IPS-20b (cell line): ENCODE measurements around the gene CC2D1A.
A peak's percentile ranks its signal among the peaks of the same experiment; 100 is the strongest.

ENCODE experiments used
- H3K27ac ChIP-seq: one replicate; pipeline ENCODE4 v1.5.1; 2013; ENCODE audit warnings: low read length
- H3K27me3 ChIP-seq: 2 replicates; pipeline ENCODE4 v1.6.1; 2013; ENCODE audit warnings: mild to moderate bottlenecking, low read length, inconsistent platforms; ENCODE audit not compliant: insufficient read depth
- H3K36me3 ChIP-seq: 2 replicates; pipeline ENCODE4 v1.6.1; 2013; ENCODE audit warnings: low read depth, mild to moderate bottlenecking, inconsistent platforms, low read length, moderate library complexity; ENCODE audit not compliant: insufficient read depth
- H3K4me1 ChIP-seq: 2 replicates; pipeline ENCODE4 v1.6.1; 2013; ENCODE audit warnings: mild to moderate bottlenecking, control low read depth, inconsistent platforms, low read length, moderate library complexity; ENCODE audit not compliant: insufficient read depth
- H3K4me3 ChIP-seq: 2 replicates; pipeline ENCODE4 v1.5.1; 2013; ENCODE audit warnings: mild to moderate bottlenecking, low read length, inconsistent platforms
- H3K9ac ChIP-seq: 2 replicates; pipeline ENCODE4 v1.6.1; 2013; ENCODE audit warnings: low read depth, mild to moderate bottlenecking, inconsistent platforms, low read length, moderate library complexity
- H3K9me3 ChIP-seq: 2 replicates; pipeline ENCODE4 v1.6.1; 2013; ENCODE audit warnings: mild to moderate bottlenecking, low read depth, low read length, inconsistent platforms; ENCODE audit not compliant: insufficient read depth

The CC2D1A gene

DNA sequence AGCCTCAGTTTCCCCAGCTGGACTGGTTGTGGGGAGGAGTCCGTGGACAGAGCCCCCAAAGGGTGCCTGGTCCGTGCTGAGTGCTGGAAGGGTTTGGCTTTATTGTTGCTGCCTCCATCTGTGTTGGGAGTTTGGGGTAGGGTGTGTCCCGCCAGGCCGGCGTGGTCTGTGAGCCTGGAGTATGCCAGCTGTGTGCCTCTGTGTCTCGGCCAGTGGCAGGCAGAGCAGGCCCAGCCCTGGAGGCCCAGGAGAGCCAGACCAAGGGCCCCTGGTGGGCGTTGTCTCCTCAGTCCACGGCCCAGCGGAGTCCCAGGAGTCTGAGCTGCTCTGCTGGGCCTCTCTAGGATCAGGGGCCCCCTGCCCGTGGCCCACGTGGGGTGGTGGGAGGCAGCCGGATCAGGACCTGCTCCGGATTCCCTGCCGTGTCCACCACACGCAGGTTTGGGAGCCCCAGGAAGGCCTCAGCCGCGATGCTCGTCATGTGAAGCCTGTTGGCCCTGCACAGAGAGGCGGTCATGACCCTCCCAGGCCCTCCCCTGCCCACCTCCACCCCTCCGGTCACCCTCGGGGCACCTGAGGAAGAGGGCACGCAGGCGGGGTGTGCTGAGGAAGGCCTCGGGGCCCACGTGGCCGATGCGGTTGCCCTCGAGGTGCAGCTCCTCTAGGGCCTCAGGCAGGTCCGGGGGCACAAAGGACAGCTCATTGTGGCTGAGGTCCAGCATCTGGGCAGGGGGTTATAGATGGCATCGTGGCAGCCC is 25.6 kb downstream of the CC2D1A start:
- H3K36me3 ChIP-seq: peaks cover 19% of the 10 kb centered on the region
- no peak overlapping the region for H3K27ac ChIP-seq
- no peaks in the 10 kb centered on the region for H3K9me3 ChIP-seq
- H3K27me3 ChIP-seq: no peaks in the 10 kb centered on the region
- H3K9ac ChIP-seq: no peak overlapping the region
- H3K4me1 ChIP-seq: peaks cover 3% of the 10 kb centered on the region; the same call in 1 of the 2 replicates
- no peak overlapping the region for H3K4me3 ChIP-seq

DNA sequence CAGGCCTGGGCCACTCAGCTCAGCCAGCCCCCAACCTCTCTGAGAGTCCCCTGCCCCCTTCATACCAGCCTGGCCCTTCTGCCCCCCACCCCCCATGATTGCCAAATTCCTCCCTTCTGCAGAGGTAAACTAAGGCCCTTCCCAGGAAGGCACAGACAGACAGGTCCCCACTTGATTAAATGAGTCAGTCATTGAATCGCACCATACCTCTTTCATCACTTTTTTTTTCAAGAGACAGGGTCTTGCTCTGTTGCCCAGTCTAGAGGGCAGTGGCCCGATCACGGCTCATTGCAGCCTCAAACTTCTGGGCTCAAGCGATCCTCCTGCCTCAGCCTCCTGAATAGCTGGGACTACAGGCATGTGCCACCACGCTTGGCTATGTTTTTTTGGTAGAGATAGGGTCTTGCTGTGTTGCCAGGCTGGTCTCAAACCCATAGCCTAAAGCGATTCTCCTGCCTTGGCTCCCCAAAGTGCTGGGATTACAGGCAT is 26.2 kb downstream of the CC2D1A start:
- peaks cover 13% of the 10 kb centered on the region for H3K36me3 ChIP-seq
- H3K9me3 ChIP-seq: no peaks in the 10 kb centered on the region
- H3K27ac ChIP-seq: no peak overlapping the region
- H3K9ac ChIP-seq: no peak overlapping the region
- H3K4me1 ChIP-seq: peaks cover 3% of the 10 kb centered on the region; the same call in 1 of the 2 replicates
- H3K4me3 ChIP-seq: no peak overlapping the region
- no peaks in the 10 kb centered on the region for H3K27me3 ChIP-seq

GRCh38 chr19:13932911-13933393 is 27.0 kb downstream of the CC2D1A start:
- Histone ChIP-seq H3K36me3 (peaks cover 9% of the 10 kb centered on the region), H3K4me3 (no peak overlapping the region), H3K9ac (no peak overlapping the region), H3K27me3 (peaks cover 5% of the 10 kb centered on the region; the same call in 1 of the 2 replicates), H3K4me1 (peaks cover 3% of the 10 kb centered on the region; the same call in 1 of the 2 replicates), H3K27ac (no peak overlapping the region), H3K9me3 (no peaks in the 10 kb centered on the region)

DNA sequence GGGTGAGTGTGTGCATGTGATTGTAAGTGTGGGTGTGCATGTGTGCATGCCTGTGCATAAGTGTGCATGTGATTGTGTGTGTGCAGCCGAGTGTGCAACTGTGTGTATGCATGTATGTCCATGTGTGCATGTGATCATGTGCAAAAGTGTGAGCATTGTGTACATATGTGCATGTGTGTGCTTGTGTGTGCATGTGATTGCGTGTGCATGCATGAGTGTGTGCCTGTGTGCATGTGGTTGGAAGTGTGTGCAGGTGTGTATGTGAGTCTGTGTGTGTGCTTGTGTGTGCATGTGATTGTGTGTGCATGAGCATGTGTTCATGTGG is 28.7 kb downstream of the CC2D1A start:
- Histone ChIP-seq H3K9me3 (no peaks in the 10 kb centered on the region), H3K27me3 (peaks cover 5% of the 10 kb centered on the region; the same call in 1 of the 2 replicates), H3K4me1 (peaks cover 3% of the 10 kb centered on the region; the same call in 1 of the 2 replicates), H3K27ac (no peak overlapping the region), H3K4me3 (no peak overlapping the region), H3K36me3 (peaks cover 4% of the 10 kb centered on the region), H3K9ac (no peak overlapping the region)

GRCh38 chr19:13935765-13936510 is 29.9 kb downstream of the CC2D1A start:
- Histone ChIP-seq H3K36me3 (peaks cover 4% of the 10 kb centered on the region), H3K4me1 (peaks cover 3% of the 10 kb centered on the region; the same call in 1 of the 2 replicates), H3K27ac (no peak overlapping the region), H3K9ac (no peak overlapping the region), H3K27me3 (peaks cover 5% of the 10 kb centered on the region; the same call in 1 of the 2 replicates), H3K4me3 (no peak overlapping the region), H3K9me3 (no peaks in the 10 kb centered on the region)

GRCh38 chr19:13937479-13938300 is 31.7 kb downstream of the CC2D1A start:
- H3K9ac ChIP-seq: no peak overlapping the region
- H3K4me3 ChIP-seq: peak overlapping the region; percentile 47; the same call in 1 of the 2 replicates
- no peaks in the 10 kb centered on the region for H3K9me3 ChIP-seq
- peaks cover 3% of the 10 kb centered on the region; the same call in 1 of the 2 replicates for H3K4me1 ChIP-seq
- peaks cover 5% of the 10 kb centered on the region; the same call in 1 of the 2 replicates for H3K27me3 ChIP-seq
- no peak overlapping the region for H3K27ac ChIP-seq
- H3K36me3 ChIP-seq: no peaks in the 10 kb centered on the region

DNA sequence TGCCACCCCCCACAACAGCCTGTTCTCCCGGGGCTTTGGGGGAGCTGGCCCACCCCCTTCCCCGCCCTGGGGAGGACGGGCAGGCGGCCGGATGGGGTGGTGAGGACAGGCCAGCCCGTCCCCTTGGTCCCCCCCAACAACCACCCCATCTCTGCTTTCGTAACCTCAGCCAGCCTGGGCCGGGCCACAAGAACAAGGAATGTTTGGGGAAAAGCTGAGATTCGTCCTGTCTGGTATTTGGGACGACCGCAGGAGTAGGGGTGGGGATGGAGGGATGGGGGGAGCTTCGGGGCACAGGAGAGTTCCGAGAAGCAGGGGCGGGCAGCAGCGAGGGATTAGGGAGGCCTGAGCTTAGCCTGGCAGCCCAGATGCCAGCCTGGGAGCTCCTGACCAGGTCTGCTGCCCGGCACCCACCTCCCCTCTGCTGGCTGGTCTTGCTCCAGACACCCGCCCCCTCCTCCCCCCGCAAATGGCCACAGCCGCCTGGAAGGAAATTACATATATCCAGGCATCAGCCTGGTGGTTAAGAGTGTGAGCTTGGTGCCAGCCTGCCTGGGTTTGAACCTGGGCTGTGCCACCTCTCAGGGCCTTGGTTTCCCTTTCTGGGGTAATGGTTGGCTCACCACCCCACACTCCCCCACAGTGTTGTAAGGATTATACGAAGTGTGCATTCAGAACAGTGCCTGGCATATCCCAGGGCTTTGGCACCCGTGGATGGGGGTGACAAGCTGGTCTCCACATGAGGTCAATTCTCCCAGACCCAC is 32.5 kb downstream of the CC2D1A start, which contains the start of gene PODNL1:
PODNL1 (minus strand) TSS at position 117 of the 764 bp plus-strand sequence. CDS start 236 bp downstream, outside the sequence.
- Histone ChIP-seq H3K4me1 (peaks cover 3% of the 10 kb centered on the region; the same call in 1 of the 2 replicates), H3K36me3 (no peaks in the 10 kb centered on the region), H3K27me3 (peaks cover 5% of the 10 kb centered on the region; the same call in 1 of the 2 replicates), H3K27ac (no peak within 1 kb of the TSS), H3K9me3 (no peaks in the 10 kb centered on the region), H3K9ac (no peak within 1 kb of the TSS), H3K4me3 (peak within 1 kb of the TSS; percentile 47; the same call in 1 of the 2 replicates)

DNA sequence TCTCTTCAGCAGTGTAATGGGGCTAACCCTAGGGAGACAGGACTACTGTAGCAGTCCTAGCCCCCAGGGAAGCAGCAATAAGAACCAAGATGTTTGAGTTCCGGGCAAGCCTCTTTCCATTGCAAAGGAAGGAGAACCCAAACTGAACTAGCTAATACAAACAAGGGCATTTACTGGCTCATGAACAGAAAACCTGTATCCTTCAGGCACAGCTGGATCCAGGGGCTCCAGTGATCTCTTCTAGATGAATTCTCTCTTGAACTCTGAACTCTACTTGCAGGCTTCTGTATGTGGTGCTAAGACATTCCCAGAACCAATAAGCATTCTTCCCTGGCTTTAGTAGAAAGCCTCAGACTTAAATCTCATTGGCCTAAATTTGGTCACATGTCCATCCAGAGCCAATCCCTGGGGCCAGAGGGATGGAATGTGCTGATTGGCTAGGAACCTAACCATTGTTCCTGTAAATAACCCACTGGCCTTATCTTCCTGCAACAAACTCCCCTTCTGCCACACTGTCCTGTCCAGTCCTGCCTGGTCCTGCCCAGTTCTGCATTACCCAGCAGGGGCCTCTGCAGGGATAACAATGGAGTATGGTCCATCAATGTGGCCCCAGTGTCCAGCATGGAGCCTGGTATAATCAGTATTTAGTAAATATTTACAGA is 36.2 kb downstream of the CC2D1A start:
- Histone ChIP-seq H3K27ac (no peak overlapping the region), H3K9me3 (no peaks in the 10 kb centered on the region), H3K9ac (no peak overlapping the region), H3K4me3 (no peak overlapping the region), H3K4me1 (no peaks in the 10 kb centered on the region), H3K27me3 (peaks cover 5% of the 10 kb centered on the region; the same call in 1 of the 2 replicates), H3K36me3 (no peaks in the 10 kb centered on the region)

- Histone ChIP-seq H3K27ac (no peak overlapping the region), H3K9ac (no peak overlapping the region), H3K36me3 (no peaks in the 10 kb centered on the region), H3K4me1 (no peaks in the 10 kb centered on the region), H3K9me3 (no peaks in the 10 kb centered on the region), H3K4me3 (no peak overlapping the region), H3K27me3 (no peaks in the 10 kb centered on the region)
These were observed 40.4 kb downstream of the CC2D1A start for GRCh38 chr19:13946414-13946813.

- H3K27ac ChIP-seq: no peak overlapping the region
These were observed 45.0 kb downstream of the CC2D1A start for GRCh38 chr19:13951043-13951442.

More at GRCh38 chr19:13951043-13951442, 45.0 kb downstream of the CC2D1A start:
- Histone ChIP-seq H3K27me3 (no peaks in the 10 kb centered on the region), H3K9me3 (no peaks in the 10 kb centered on the region), H3K9ac (no peak overlapping the region), H3K36me3 (peaks cover 23% of the 10 kb centered on the region), H3K4me1 (0 out of 2 replicates have a peak, but pooled peaks cover 3% of the 10 kb centered on the region), H3K4me3 (no peak overlapping the region)
